SU-DHL-6 (cell line): Measurements from ENCODE around the gene ARHGAP27.

ENCODE experiments used
- H2AFZ ChIP-seq: fragments of 200-600 bp; sonication (generic); 2 replicates; pipeline ENCODE4 v1.6.1; 2014; ENCODE audit warnings: low read depth, mild to moderate bottlenecking, moderate library complexity, mixed read lengths, antibody characterized with exemption, low read length; ENCODE audit not compliant: severe bottlenecking
- H3F3A ChIP-seq: fragments of 200-600 bp; shearing (Covaris generic); 2 replicates; pipeline ENCODE4 v1.6.0; 2016; ENCODE audit warnings: antibody characterized with exemption, mild to moderate bottlenecking; ENCODE audit not compliant: insufficient read depth
- H3K27ac ChIP-seq: fragments of 200-600 bp; sonication (generic); 2 replicates; pipeline ENCODE4 v1.5.1; 2016; ENCODE audit warnings: low read depth, mild to moderate bottlenecking, low read length, moderate library complexity, mixed read lengths
- H3K27me3 ChIP-seq: fragments of 200-600 bp; sonication (generic), shearing (Covaris generic); 2 replicates; pipeline ENCODE4 v1.6.0; 2014; ENCODE audit warnings: mild to moderate bottlenecking, low read length
- H3K36me3 ChIP-seq: fragments of 200-600 bp; sonication (generic); 2 replicates; pipeline ENCODE4 v1.6.1; 2014; ENCODE audit warnings: mild to moderate bottlenecking, low read length, mixed read lengths
- H3K4me2 ChIP-seq: fragments of 300-600, 200-600 bp; shearing (Covaris generic), sonication (generic); 2 replicates; pipeline ENCODE4 v1.6.0; 2014; ENCODE audit warnings: low read length, low read depth, mild to moderate bottlenecking; ENCODE audit not compliant: poor library complexity, severe bottlenecking
- H3K4me3 ChIP-seq: fragments of 200-600 bp; sonication (generic); 2 replicates; pipeline ENCODE4 v1.5.1; 2014; ENCODE audit warnings: antibody characterized with exemption, low read length, mild to moderate bottlenecking, mixed read lengths; ENCODE audit not compliant: insufficient read depth, poor library complexity, severe bottlenecking
- H3K79me2 ChIP-seq: fragments of 200-600 bp; sonication (generic); 2 replicates; pipeline ENCODE4 v1.6.1; 2014; ENCODE audit warnings: mild to moderate bottlenecking, low read length, moderate library complexity; ENCODE audit not compliant: insufficient read depth
- H3K9ac ChIP-seq: fragments of 200-600 bp; sonication (generic); 2 replicates; pipeline ENCODE4 v1.7.0; 2014; ENCODE audit warnings: mild to moderate bottlenecking, low read length
- H3K9me2 ChIP-seq: fragments of 200-600 bp; sonication (generic); replicated peaks from 2 replicates; pipeline ENCODE4 v1.6.1; 2014; ENCODE audit warnings: low read length; ENCODE audit not compliant: insufficient read depth
- H3K9me3 ChIP-seq: fragments of 200-600 bp; sonication (generic); 2 replicates; pipeline ENCODE4 v1.6.1; 2014; ENCODE audit warnings: low read length, mixed read lengths; ENCODE audit not compliant: insufficient read depth
- H4K20me1 ChIP-seq: fragments of 200-600 bp; sonication (generic); 2 replicates; pipeline ENCODE4 v1.6.1; 2014; ENCODE audit warnings: low read depth, mild to moderate bottlenecking, antibody characterized with exemption, low read length, moderate library complexity, mixed read lengths
- CTCF ChIP-seq: fragments of 200-600 bp; sonication (generic); IDR thresholded peaks from one replicate; pipeline ENCODE4 v1.5.1; 2017; ENCODE audit warnings: antibody characterized with exemption, mild to moderate bottlenecking, low read length, moderate library complexity; ENCODE audit not compliant: insufficient read depth, poor library complexity, severe bottlenecking
- EZH2phosphoT487 ChIP-seq: fragments of 200-600 bp; sonication (generic), shearing (Covaris generic); conservative IDR thresholded peaks from 2 replicates; pipeline ENCODE4 v1.6.1; 2018; ENCODE audit warnings: mild to moderate bottlenecking, antibody characterized with exemption, low read length, moderate library complexity, mixed read lengths

ARHGAP27 gene

GRCh38 chr17:45394091-45394490 lies 38.6 kb downstream of the ARHGAP27 start:
- Histone ChIP-seq H3K79me2 (no peaks in the 10 kb centered on the region), H3K4me2 (no peak overlapping the region), H3K9me2 (no peaks in the 10 kb centered on the region), H3K9me3 (no peaks in the 10 kb centered on the region), H3K27me3 (no peaks in the 10 kb centered on the region), H3K4me3 (no peak overlapping the region), H3F3A (no peaks in the 10 kb centered on the region), H4K20me1 (no peaks in the 10 kb centered on the region), H3K36me3 (no peaks in the 10 kb centered on the region), H2AFZ (no peak overlapping the region), H3K9ac (no peak overlapping the region), H3K27ac (no peak overlapping the region)
- TF ChIP-seq CTCF (no peak), EZH2phosphoT487 (no peak)

GRCh38 chr17:45393411-45393810 lies 39.3 kb downstream of the ARHGAP27 start:
- H3K4me2 ChIP-seq, result no peak overlapping the region
- no peaks in the 10 kb centered on the region for H3F3A ChIP-seq
- H3K27ac ChIP-seq, result no peak overlapping the region
- no peaks in the 10 kb centered on the region for H3K9me3 ChIP-seq
- no peak overlapping the region for H2AFZ ChIP-seq
- H3K4me3 ChIP-seq, result no peak overlapping the region
- no peaks in the 10 kb centered on the region for H3K36me3 ChIP-seq
- no peaks in the 10 kb centered on the region for H3K79me2 ChIP-seq
- no peaks in the 10 kb centered on the region for H3K9me2 ChIP-seq
- H3K27me3 ChIP-seq, result no peaks in the 10 kb centered on the region
- TF ChIP-seq CTCF, result no peak
- TF ChIP-seq EZH2phosphoT487, result no peak
- no peaks in the 10 kb centered on the region for H4K20me1 ChIP-seq
- H3K9ac ChIP-seq, result no peak overlapping the region

GRCh38 chr17:45391918-45392317 lies 40.8 kb downstream of the ARHGAP27 start:
- H3K36me3 ChIP-seq, result no peaks in the 10 kb centered on the region
- no peaks in the 10 kb centered on the region for H3K9me2 ChIP-seq
- no peak overlapping the region for H3K4me3 ChIP-seq
- H3K4me2 ChIP-seq, result no peak overlapping the region
- no peak overlapping the region for H2AFZ ChIP-seq
- no peaks in the 10 kb centered on the region for H4K20me1 ChIP-seq
- H3F3A ChIP-seq, result no peaks in the 10 kb centered on the region
- TF ChIP-seq EZH2phosphoT487, result no peak
- H3K79me2 ChIP-seq, result no peaks in the 10 kb centered on the region
- H3K27me3 ChIP-seq, result no peaks in the 10 kb centered on the region
- no peak overlapping the region for H3K9ac ChIP-seq
- no peaks in the 10 kb centered on the region for H3K9me3 ChIP-seq
- no peak overlapping the region for H3K27ac ChIP-seq

GRCh38 chr17:45391291-45391690 lies 41.4 kb downstream of the ARHGAP27 start:
- TF ChIP-seq CTCF (no peak), EZH2phosphoT487 (no peak)
- Histone ChIP-seq H3K4me3 (no peak overlapping the region), H3K27me3 (no peaks in the 10 kb centered on the region), H2AFZ (no peak overlapping the region), H3K9me2 (no peaks in the 10 kb centered on the region), H3K9me3 (no peaks in the 10 kb centered on the region), H3K27ac (no peak overlapping the region), H3K9ac (no peak overlapping the region), H3F3A (no peaks in the 10 kb centered on the region), H3K36me3 (no peaks in the 10 kb centered on the region), H4K20me1 (no peaks in the 10 kb centered on the region), H3K79me2 (no peaks in the 10 kb centered on the region), H3K4me2 (no peak overlapping the region)
